ENCODE data around the gene GPC1. TPM values are rescaled to one million over a fixed set of nuclear protein-coding genes. Genes with fewer than 3 reads are reported as not detected.

Gene GPC1
- total RNA-seq, 1 donor from 2014 or later = 4.5 TPM

DNA sequence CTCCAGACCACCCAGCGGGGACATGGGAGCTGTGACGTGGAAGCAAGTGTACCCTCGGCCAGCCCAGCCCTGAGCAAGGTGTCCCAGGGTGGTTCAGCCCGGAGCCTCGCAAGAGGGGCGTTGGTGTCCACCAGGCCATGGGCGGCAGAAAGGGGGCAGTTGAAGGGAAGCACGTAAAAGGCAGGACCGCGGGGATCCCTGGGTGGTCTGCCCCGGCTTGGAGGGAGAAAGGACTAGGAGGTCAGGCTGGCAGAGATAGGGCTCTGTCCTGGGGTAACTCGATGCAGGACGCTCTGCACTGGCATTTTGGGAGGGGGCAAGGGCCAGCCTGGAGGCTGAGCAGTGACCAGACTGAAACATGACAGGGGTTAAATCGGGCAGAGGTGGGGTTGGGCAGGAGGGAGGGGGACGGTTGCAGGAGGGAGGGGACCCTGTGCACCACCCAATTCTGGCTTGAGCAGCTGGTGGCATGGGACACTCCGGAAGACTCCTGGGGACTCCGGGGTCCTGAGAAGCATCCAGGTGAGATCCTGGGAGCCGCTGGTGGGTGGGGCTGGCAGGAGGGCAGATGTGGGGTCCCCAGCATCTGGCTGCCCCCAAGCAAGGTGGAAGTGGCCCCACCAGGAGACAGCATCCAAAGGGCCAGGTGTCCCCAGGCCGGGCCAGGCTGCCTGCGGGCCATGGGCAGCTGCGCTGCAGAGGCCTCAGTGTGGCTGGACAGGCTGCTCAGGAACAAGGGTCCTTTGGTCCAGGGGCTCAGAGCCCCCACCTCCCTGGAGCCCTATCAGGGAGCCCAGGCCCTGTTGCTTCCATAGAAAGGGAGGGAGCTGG is 46.8 kb upstream of the GPC1 start:
- no peaks in the 10 kb centered on the region for H3K36me3 Mint-ChIP-seq (ENCODE audit: low read depth, unreplicated experiment)
- H3K27ac Mint-ChIP-seq (ENCODE audit: unreplicated experiment) = no peak overlapping the region
- H3K4me1 Mint-ChIP-seq (ENCODE audit: unreplicated experiment) = peaks cover 7% of the 10 kb centered on the region
- H3K27me3 Mint-ChIP-seq (ENCODE audit: unreplicated experiment) = peaks cover 7% of the 10 kb centered on the region
- TF ChIP-seq, protein P1, sequence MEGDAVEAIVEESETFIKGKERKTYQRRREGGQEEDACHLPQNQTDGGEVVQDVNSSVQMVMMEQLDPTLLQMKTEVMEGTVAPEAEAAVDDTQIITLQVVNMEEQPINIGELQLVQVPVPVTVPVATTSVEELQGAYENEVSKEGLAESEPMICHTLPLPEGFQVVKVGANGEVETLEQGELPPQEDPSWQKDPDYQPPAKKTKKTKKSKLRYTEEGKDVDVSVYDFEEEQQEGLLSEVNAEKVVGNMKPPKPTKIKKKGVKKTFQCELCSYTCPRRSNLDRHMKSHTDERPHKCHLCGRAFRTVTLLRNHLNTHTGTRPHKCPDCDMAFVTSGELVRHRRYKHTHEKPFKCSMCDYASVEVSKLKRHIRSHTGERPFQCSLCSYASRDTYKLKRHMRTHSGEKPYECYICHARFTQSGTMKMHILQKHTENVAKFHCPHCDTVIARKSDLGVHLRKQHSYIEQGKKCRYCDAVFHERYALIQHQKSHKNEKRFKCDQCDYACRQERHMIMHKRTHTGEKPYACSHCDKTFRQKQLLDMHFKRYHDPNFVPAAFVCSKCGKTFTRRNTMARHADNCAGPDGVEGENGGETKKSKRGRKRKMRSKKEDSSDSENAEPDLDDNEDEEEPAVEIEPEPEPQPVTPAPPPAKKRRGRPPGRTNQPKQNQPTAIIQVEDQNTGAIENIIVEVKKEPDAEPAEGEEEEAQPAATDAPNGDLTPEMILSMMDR (IDR thresholded peaks at IDR 0.05; ENCODE audit: unreplicated experiment) = no peak
- H3K4me3 Mint-ChIP-seq (ENCODE audit: unreplicated experiment) = no peak overlapping the region
- no peak for DNase-seq (ENCODE audit: low spot score)
- no peaks in the 10 kb centered on the region for H3K9me3 Mint-ChIP-seq (ENCODE audit: unreplicated experiment)

DNA sequence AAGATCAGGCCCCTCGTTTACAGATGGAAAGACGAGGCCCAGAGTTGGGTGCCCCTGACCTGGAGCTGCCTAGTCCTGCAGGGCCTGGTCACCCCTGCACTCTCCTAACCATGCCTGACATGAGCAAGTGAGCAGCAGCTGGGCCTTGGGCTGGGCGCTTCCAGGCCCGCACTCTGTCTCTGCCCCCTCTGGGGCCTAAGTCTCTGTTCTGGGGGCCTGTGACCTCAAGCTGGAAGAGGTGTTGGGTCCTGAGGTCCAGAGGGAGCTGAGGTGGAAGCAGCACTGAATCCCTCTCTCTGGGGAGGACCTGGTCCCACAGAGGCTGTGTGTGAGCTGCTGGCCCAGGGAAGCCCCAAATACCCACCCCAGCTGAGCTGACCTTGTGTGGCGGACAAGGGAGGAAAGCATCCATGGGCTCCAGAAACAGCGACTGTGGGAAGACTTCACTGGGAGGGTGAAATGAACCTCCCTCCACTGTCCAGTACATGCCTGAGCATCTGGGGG is 46.1 kb upstream of the GPC1 start:
- Mint-ChIP-seq H3K27me3 (ENCODE audit: unreplicated experiment) (peaks cover 10% of the 10 kb centered on the region), H3K4me1 (ENCODE audit: unreplicated experiment) (peaks cover 7% of the 10 kb centered on the region), H3K27ac (ENCODE audit: unreplicated experiment) (no peak overlapping the region), H3K36me3 (ENCODE audit: low read depth, unreplicated experiment) (no peaks in the 10 kb centered on the region), H3K9me3 (ENCODE audit: unreplicated experiment) (no peaks in the 10 kb centered on the region), H3K4me3 (ENCODE audit: unreplicated experiment) (no peak overlapping the region)
- TF ChIP-seq, protein P1 (IDR thresholded peaks at IDR 0.05; ENCODE audit: unreplicated experiment) = no peak
- DNase-seq (ENCODE audit: low spot score) = no peak

DNA sequence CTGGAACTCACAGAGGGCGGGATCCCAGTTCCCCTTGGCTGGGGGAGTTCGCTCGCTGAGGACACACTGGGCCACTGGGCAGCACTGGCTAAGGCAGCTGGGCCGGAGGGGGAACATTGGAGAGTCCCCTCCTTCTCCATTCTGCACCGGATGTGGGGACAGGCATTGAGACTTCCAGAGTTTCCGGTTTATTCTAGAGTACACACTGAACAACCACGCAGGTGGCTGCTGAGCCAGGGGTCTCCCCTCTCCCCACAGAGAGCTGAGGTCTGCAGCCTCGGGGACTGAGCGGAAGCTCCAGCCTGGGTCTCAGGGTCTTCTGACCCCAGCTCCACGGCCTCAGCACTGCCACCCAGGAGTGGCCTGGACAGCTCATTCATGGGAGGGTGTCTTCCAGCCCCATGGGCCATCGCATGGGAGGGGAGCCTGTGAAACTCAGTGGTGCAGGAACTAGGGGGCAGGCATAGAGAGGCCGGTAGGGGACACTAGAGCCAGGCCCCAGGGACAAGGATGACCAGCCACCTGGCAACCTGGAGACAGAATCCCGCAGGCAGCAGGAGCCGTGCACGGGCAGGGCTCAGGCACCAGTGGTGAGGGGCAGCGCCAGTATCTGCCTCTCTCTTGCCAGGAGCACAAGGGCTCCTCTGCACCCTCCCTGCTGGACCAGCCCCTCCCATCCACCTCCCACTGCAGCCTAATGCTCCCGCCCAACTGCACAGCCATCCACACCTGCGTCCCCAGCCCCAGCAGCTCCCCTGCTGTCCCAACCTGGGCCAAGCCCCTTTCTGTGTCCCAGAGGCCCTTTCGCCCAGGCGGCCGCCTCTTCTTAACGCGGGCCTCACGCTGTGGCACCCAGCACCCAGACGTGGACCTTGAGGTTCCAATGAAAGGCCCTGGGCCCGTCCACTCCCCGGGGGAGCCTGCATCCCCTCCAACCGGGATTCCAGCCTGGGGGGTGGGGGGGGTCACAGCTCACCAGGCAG is 45.1 kb upstream of the GPC1 start:
- H3K9me3 Mint-ChIP-seq (ENCODE audit: unreplicated experiment) = no peaks in the 10 kb centered on the region
- peaks cover 12% of the 10 kb centered on the region for H3K27me3 Mint-ChIP-seq (ENCODE audit: unreplicated experiment)
- DNase-seq (ENCODE audit: low spot score) = no peak
- H3K36me3 Mint-ChIP-seq (ENCODE audit: low read depth, unreplicated experiment) = no peaks in the 10 kb centered on the region
- TF ChIP-seq, protein P1 (IDR thresholded peaks at IDR 0.05; ENCODE audit: unreplicated experiment) = no peak
- H3K27ac Mint-ChIP-seq (ENCODE audit: unreplicated experiment) = no peak overlapping the region
- peaks cover 7% of the 10 kb centered on the region for H3K4me1 Mint-ChIP-seq (ENCODE audit: unreplicated experiment)
- H3K4me3 Mint-ChIP-seq (ENCODE audit: unreplicated experiment) = no peak overlapping the region

DNA sequence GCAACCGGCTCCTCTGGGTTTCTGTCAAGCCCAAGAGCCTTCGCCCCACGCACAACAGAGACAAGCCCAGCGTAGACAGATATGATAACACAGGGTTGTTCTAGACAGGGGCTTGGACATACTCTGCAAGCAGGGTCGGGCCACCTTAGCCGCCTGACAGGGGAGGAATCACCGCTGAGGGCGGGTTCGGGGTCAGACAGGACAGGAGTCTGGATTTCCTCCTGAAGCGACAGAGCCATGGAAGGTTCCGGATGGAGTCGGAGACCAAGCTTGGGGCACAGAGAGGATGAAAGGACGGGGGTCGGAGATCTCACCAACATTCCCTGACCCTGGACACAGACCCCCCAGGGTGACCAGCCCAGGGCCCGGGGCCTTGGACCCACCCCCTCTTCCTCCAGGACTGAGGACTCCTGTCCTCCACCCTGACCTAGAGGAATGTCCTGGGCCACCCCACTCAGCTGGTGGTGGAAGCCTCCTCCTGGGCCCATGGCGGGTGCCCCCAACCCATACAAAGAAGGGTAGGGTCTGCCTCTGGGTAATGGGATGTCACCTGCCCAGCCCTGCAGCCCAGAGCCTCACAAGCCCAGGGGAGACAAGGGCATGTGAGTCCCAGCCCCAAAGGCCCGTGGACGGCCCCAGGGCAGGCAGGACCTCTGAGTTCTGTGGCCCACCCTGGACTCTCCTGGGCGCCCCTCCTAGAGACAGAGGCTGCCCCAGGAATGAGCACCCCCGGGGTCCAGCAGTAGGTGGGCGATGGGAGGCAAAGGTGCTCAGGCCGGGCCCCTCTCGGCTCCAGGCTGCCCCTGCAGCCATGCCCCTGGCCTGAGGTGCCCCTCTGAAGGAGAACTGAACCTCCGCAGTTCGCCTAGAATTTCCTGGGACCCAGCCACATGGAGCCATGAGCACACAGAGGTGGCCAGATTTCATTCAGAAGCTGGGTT is 44.1 kb upstream of the GPC1 start:
- DNase-seq (ENCODE audit: low spot score) = no peak

More for the DNA sequence above, 44.1 kb upstream of the GPC1 start:
- Mint-ChIP-seq H3K4me1 (ENCODE audit: unreplicated experiment) (peaks cover 7% of the 10 kb centered on the region), H3K27me3 (ENCODE audit: unreplicated experiment) (peaks cover 10% of the 10 kb centered on the region), H3K36me3 (ENCODE audit: low read depth, unreplicated experiment) (no peaks in the 10 kb centered on the region), H3K4me3 (ENCODE audit: unreplicated experiment) (no peak overlapping the region), H3K9me3 (ENCODE audit: unreplicated experiment) (no peaks in the 10 kb centered on the region), H3K27ac (ENCODE audit: unreplicated experiment) (no peak overlapping the region)
- TF ChIP-seq, protein P1 (IDR thresholded peaks at IDR 0.05; ENCODE audit: unreplicated experiment) = no peak
